Karpas-422 (cell line): Measurements from ENCODE around the gene SCMH1. TPM values are rescaled to one million over a fixed set of nuclear protein-coding genes. Genes with fewer than 3 reads are reported as not detected.
"Not testable (repeated sequence)": the region's sequence is repeated elsewhere in the genome, so short reads cannot be mapped to it uniquely, and the experiment has no call there.

Experiments used
- DNase-seq: peaks from one replicate; pipeline ENCODE4 v3.0.0-alpha.2; 2015
- H2AFZ ChIP-seq: fragments of 200-600 bp; sonication (generic); 2 replicates; pipeline ENCODE4 v1.6.1; 2014; ENCODE audit warnings: antibody characterized with exemption, low read length, mixed read lengths
- H3K27ac ChIP-seq: fragments of 200-600 bp; sonication (generic); 2 replicates; pipeline ENCODE4 v1.5.1; 2014; ENCODE audit warnings: mild to moderate bottlenecking, low read length, moderate library complexity
- H3K27me3 ChIP-seq: fragments of 200-600 bp; sonication (generic); 2 replicates; pipeline ENCODE4 v1.6.1; 2014; ENCODE audit warnings: low read length, mixed read lengths
- H3K36me3 ChIP-seq: fragments of 200-600 bp; sonication (generic); 2 replicates; pipeline ENCODE4 v1.6.1; 2014; ENCODE audit warnings: low read length, mixed read lengths; ENCODE audit not compliant: insufficient read depth
- H3K4me1 ChIP-seq: fragments of 200-600 bp; sonication (generic); 2 replicates; pipeline ENCODE4 v1.6.1; 2014; ENCODE audit warnings: mild to moderate bottlenecking, low read length, mixed read lengths
- H3K4me2 ChIP-seq: fragments of 200-600 bp; sonication (generic); 2 replicates; pipeline ENCODE4 v1.6.1; 2014; ENCODE audit warnings: low read length, low read depth, mild to moderate bottlenecking; ENCODE audit not compliant: poor library complexity, severe bottlenecking
- H3K4me3 ChIP-seq: fragments of 200-600 bp; sonication (generic); 2 replicates; pipeline ENCODE4 v1.5.1; 2014; ENCODE audit warnings: mild to moderate bottlenecking, antibody characterized with exemption, low read length, mixed read lengths
- H3K79me2 ChIP-seq: fragments of 200-600 bp; sonication (generic); 2 replicates; pipeline ENCODE4 v1.6.1; 2014; ENCODE audit warnings: mild to moderate bottlenecking, low read length, mixed read lengths
- H3K9ac ChIP-seq: fragments of 200-600 bp; sonication (generic); 2 replicates; pipeline ENCODE4 v1.6.0; 2014; ENCODE audit warnings: low read length
- H3K9me2 ChIP-seq: fragments of 200-600 bp; sonication (generic), shearing (Covaris generic); replicated peaks from 2 replicates; pipeline ENCODE4 v1.6.0; 2014; ENCODE audit warnings: mild to moderate bottlenecking, low read length, moderate library complexity; ENCODE audit not compliant: insufficient read depth
- H3K9me3 ChIP-seq: fragments of 300-700, 200-600 bp; sonication (generic); 2 replicates; pipeline ENCODE4 v1.6.1; 2014; ENCODE audit warnings: low read length, mixed read lengths
- H4K20me1 ChIP-seq: fragments of 200-600 bp; sonication (generic); 2 replicates; pipeline ENCODE4 v1.6.1; 2014; ENCODE audit warnings: mild to moderate bottlenecking, antibody characterized with exemption, low read length, low read depth; ENCODE audit not compliant: insufficient read depth
- total RNA-seq: library from RNA; depleted of rRNA; stranded (reverse); fragments of >200 nt; shearing (Covaris generic); gene quantifications from 2 replicates; pipeline ENCODE4 v1.2.3, GENCODE V29; 2014; ENCODE audit warnings: low replicate concordance

Gene SCMH1
- total RNA-seq, 1 experiment from 2014 or later, result 83.6 TPM

DNA sequence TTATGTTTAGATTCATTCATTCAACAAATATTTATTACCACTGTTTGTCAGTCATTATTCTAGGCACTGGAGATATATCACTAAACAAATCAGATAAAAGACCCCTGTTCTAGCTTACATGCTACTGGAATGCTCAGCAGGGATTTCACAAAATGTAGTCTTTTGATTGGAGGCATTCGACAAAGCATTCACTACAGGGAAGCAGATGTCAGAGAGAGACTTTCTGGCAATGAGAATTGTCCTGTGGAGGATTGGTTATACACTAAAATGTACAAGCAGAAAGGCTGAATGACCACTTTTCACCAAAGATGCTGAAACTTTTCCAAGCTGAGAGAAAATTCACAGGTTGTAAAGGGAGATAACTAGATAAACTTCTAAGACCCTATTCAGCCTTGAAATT lies 57.7 kb downstream of the SCMH1 start:
- H3K79me2 ChIP-seq, result peaks cover 58% of the 10 kb centered on the region
- H3K9me3 ChIP-seq, result peaks cover 3% of the 10 kb centered on the region; the same call in 1 of the 2 replicates
- no peak overlapping the region for H2AFZ ChIP-seq
- H4K20me1 ChIP-seq, result no peaks in the 10 kb centered on the region
- peak overlapping the region; percentile 32 for H3K27ac ChIP-seq
- peaks cover 21% of the 10 kb centered on the region for H3K4me1 ChIP-seq
- peaks cover 4% of the 10 kb centered on the region for H3K36me3 ChIP-seq
- H3K4me3 ChIP-seq, result no peak overlapping the region
- no peak overlapping the region for H3K4me2 ChIP-seq
- H3K27me3 ChIP-seq, result no peaks in the 10 kb centered on the region
- H3K9me2 ChIP-seq, result no peaks in the 10 kb centered on the region
- DNase-seq, result no peak
- H3K9ac ChIP-seq, result no peak overlapping the region

DNA sequence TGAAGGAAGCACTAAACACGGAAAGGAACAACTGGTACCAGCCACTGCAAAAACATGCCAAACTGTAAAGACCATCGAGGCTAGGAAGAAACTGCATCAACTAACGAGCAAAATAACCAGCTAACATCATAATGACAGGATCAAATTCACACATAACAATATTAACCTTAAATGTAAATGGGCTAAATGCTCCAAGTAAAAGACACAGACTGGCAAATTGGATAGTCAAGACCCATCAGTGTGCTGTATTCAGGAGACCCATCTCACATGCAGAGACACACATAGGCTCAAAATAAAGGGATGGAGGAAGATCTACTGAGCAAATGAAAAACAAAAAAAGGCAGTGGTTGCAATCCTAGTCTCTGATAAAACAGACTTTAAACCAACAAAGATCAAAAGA lies 63.9 kb downstream of the SCMH1 start:
- H3K27me3 ChIP-seq, H3K9me3 ChIP-seq, H3K9me2 ChIP-seq, H3K4me3 ChIP-seq, H3K9ac ChIP-seq, H3K4me2 ChIP-seq, H3K27ac ChIP-seq, H2AFZ ChIP-seq, DNase-seq, H4K20me1 ChIP-seq: not testable (repeated sequence)
- Histone ChIP-seq H3K36me3 (peaks cover 10% of the 10 kb centered on the region), H3K4me1 (peaks cover 14% of the 10 kb centered on the region), H3K79me2 (peaks cover 34% of the 10 kb centered on the region)

DNA sequence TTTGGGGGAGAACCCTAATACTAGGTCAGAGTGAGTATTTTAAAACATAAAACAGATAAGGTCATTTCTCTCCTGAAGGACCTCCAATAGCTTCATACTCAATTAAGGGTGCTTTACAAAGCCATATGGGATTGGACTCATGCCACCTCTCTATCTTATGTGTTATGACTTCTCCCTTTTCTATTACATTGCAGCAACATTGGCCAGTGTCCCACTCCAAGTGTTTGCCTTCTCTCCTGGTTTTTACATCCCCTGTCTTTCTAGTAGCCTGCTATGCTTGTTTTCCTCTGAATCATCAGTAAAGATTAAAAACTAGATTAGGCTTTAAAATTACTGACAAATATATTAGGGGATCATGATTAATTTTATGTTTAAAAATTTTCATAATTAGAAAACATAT lies 66.6 kb downstream of the SCMH1 start:
- Histone ChIP-seq H2AFZ (no peak overlapping the region), H3K27ac (no peak overlapping the region), H4K20me1 (no peaks in the 10 kb centered on the region), H3K79me2 (peaks cover 50% of the 10 kb centered on the region), H3K4me1 (peaks cover 35% of the 10 kb centered on the region), H3K9me2 (no peaks in the 10 kb centered on the region), H3K9ac (no peak overlapping the region), H3K4me2 (no peak overlapping the region), H3K27me3 (no peaks in the 10 kb centered on the region), H3K9me3 (peaks cover 3% of the 10 kb centered on the region; the same call in 1 of the 2 replicates), H3K4me3 (no peak overlapping the region), H3K36me3 (peaks cover 19% of the 10 kb centered on the region)
- no peak for DNase-seq

DNA sequence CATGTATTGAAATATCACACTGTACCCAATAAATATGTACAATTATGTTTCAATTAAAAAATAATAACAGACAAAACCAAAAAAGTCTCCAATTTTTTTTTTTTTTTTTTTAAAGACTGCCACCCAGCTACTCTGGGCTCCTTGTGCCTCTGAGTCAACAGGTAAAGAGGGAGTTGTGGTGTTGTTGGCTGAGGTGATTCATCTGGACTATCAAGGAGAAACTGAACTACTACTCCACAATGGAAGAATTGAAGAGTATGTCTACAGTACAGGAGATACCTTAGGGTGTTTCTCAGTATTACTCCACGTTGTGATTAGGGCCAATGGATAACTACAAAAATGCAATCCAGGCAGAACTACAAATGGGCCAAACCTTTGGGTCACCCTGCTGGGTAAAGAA lies 67.9 kb downstream of the SCMH1 start:
- Histone ChIP-seq H3K9me3 (peaks cover 7% of the 10 kb centered on the region; the same call in 1 of the 2 replicates), H3K79me2 (peaks cover 64% of the 10 kb centered on the region), H2AFZ (no peak overlapping the region), H3K4me1 (peaks cover 35% of the 10 kb centered on the region), H3K27me3 (no peaks in the 10 kb centered on the region), H3K9me2 (no peaks in the 10 kb centered on the region), H3K4me2 (no peak overlapping the region), H3K36me3 (peaks cover 31% of the 10 kb centered on the region), H3K4me3 (no peak overlapping the region), H4K20me1 (no peaks in the 10 kb centered on the region), H3K27ac (peak overlapping the region; percentile 53), H3K9ac (no peak overlapping the region)
- DNase-seq, result no peak

DNA sequence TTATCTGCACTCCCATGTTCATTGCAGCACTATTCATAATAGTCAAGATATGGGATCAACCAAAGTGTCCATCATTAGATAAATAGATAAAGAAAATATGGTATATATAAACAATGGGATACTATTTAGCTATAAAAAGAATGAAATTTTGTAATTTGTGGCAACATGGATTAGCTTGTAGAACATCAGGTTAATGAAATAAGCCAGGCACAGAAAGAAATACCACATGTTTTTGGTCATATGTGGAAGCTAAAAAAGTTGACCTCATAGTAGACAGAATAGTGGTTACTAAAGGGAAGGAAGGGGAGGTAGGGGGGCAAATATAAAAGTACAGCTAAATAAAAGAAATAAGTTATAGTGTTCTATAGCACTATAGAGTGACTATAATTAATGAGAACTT lies 68.5 kb downstream of the SCMH1 start:
- Histone ChIP-seq H3K4me1 (peaks cover 35% of the 10 kb centered on the region), H3K36me3 (peaks cover 37% of the 10 kb centered on the region), H4K20me1 (no peaks in the 10 kb centered on the region), H3K27ac (peak overlapping the region; percentile 53), H3K27me3 (no peaks in the 10 kb centered on the region), H3K9me2 (no peaks in the 10 kb centered on the region), H3K4me2 (peak overlapping the region; percentile 50), H3K9me3 (peaks cover 11% of the 10 kb centered on the region), H3K9ac (no peak overlapping the region), H3K4me3 (peak overlapping the region; percentile 1; the same call in 1 of the 2 replicates), H3K79me2 (peaks cover 69% of the 10 kb centered on the region), H2AFZ (no peak overlapping the region)
- no peak for DNase-seq

DNA sequence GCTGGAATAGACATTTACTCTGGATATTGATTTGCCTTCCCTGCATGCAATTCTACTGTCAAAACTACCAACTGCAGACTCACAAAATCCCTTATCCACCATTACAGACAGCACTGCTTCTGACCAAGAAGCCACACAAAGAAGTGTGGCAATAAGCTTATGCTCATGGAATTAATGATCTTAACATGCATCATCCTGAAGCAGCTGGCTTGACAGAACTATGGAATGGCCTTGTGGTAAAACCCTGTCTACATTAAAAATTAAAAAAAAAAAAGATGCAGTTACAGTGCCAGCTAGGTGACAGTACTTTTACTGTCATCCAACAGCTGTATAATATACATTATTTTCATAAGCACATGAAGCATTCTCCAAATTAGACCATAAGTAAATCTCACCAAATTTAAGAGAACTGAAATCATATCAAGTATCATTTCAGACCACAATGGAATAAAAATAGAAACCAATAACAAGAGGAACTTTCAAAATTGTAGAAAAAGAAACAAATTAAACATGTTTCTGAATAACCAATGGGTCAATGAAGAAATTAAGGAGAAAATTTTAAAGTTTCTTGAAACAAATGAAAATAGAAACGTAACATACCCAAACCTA lies 70.7 kb downstream of the SCMH1 start:
- Histone ChIP-seq H3K9ac (no peak overlapping the region), H3K4me1 (peaks cover 35% of the 10 kb centered on the region), H3K36me3 (peaks cover 39% of the 10 kb centered on the region), H4K20me1 (no peaks in the 10 kb centered on the region), H3K27ac (no peak overlapping the region), H3K79me2 (peaks cover 75% of the 10 kb centered on the region), H2AFZ (no peak overlapping the region), H3K4me2 (no peak overlapping the region), H3K9me2 (no peaks in the 10 kb centered on the region), H3K4me3 (no peak overlapping the region), H3K27me3 (no peaks in the 10 kb centered on the region), H3K9me3 (peaks cover 13% of the 10 kb centered on the region)
- DNase-seq, result no peak

DNA sequence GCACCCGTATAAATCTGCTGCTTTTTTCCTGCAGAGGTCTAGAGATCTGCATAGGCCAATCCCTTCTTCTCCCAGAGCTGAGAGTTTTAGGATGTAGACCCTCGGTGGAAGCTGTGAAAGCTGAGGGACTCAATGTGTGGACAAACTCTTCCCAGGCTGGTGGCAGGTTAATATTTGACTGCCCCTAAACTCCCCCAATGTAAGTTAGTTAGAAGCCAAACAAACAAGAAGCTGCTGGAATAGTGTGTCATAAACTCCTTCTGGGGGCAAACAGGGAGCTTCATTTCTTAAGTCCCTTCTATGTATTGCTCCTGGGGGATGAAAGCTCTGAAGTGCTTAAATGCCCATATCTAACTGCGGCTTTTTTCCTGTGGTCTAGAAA lies 72.3 kb downstream of the SCMH1 start:
- DNase-seq, result no peak
- Histone ChIP-seq H3K9me2 (no peaks in the 10 kb centered on the region), H3K27me3 (no peaks in the 10 kb centered on the region), H2AFZ (no peak overlapping the region), H4K20me1 (no peaks in the 10 kb centered on the region), H3K27ac (no peak overlapping the region), H3K9ac (no peak overlapping the region), H3K79me2 (peaks cover 78% of the 10 kb centered on the region), H3K9me3 (peaks cover 13% of the 10 kb centered on the region), H3K36me3 (peaks cover 35% of the 10 kb centered on the region), H3K4me1 (peaks cover 35% of the 10 kb centered on the region), H3K4me3 (no peak overlapping the region), H3K4me2 (no peak overlapping the region)

DNA sequence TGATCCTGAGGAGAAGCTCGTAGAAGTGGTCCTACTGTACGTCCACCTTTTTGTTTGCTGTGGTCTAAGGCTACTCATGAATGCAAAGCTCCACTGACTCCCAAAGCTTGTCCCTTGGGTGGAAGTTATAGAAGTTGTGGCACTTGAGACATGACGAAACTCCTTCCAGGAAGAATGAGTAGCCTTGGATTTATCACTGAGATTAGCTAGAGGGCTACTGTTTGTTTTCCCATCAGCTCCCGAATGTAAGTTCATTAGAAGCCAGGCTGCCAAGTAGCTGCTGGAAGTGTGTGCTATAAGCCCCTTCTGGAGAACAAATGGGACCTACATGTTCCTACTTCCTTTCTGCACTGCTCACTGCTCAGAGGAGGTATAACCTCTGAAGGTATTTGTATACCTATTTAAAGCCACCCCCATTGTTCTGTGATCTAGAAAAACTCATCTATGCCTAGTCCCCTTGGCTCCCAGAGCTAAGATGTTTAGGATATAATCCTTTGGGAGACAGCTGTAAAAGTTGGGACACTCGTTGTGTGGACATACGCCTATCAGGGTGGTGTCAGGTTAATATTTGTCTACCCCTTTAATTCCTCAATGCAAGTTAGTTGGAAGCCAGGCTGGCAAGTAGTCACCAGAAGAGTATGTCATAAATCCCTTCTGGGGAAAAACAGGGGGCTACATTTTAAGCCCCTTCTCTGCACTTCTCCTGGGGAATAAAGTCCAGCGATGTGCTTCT lies 72.9 kb downstream of the SCMH1 start:
- Histone ChIP-seq H3K4me1 (peaks cover 31% of the 10 kb centered on the region), H3K4me2 (no peak overlapping the region), H2AFZ (no peak overlapping the region), H3K9me3 (peaks cover 13% of the 10 kb centered on the region), H3K4me3 (no peak overlapping the region), H4K20me1 (no peaks in the 10 kb centered on the region), H3K27me3 (no peaks in the 10 kb centered on the region), H3K36me3 (peaks cover 33% of the 10 kb centered on the region), H3K79me2 (peaks cover 74% of the 10 kb centered on the region), H3K9me2 (no peaks in the 10 kb centered on the region), H3K27ac (no peak overlapping the region), H3K9ac (no peak overlapping the region)
- no peak for DNase-seq
